Kidney epithelial cell (primary cell): Measurements from ENCODE around the gene JUND. TPM values are rescaled to one million over a fixed set of nuclear protein-coding genes. Genes with fewer than 3 reads are reported as not detected.

Experiments used
- DNase-seq: peaks from one replicate; pipeline ENCODE4 v3.0.0-alpha.2; 2010; ENCODE audit warnings: low read depth
- H3K27me3 ChIP-seq: 2 replicates; pipeline ENCODE4 v1.6.0; 2011; ENCODE audit warnings: low read length; ENCODE audit not compliant: control insufficient read depth, insufficient read depth
- H3K36me3 ChIP-seq: 2 replicates; pipeline ENCODE4 v1.5.1; 2011; ENCODE audit warnings: low read length; ENCODE audit not compliant: control insufficient read depth, insufficient read depth
- H3K4me3 ChIP-seq: 2 replicates; pipeline ENCODE4 v1.5.1; 2011; ENCODE audit warnings: low read depth, mild to moderate bottlenecking, control low read depth, low read length
- total RNA-seq: library from RNA; depleted of rRNA; stranded (reverse); fragments of >200 nt; gene quantifications from 2 replicates; pipeline ENCODE4 v1.2.3, GENCODE V29; 2015
- TF ChIP-seq, protein P1 (sequence below): IDR thresholded peaks from 2 replicates; pipeline ENCODE4 v1.5.1; 2011; ENCODE audit warnings: mild to moderate bottlenecking, moderate library complexity, low read length, control low read depth, inconsistent platforms; ENCODE audit not compliant: insufficient read depth, poor library complexity, severe bottlenecking

Gene JUND
- total RNA-seq, 1 donor from 2014 or later: 262 TPM

DNA sequence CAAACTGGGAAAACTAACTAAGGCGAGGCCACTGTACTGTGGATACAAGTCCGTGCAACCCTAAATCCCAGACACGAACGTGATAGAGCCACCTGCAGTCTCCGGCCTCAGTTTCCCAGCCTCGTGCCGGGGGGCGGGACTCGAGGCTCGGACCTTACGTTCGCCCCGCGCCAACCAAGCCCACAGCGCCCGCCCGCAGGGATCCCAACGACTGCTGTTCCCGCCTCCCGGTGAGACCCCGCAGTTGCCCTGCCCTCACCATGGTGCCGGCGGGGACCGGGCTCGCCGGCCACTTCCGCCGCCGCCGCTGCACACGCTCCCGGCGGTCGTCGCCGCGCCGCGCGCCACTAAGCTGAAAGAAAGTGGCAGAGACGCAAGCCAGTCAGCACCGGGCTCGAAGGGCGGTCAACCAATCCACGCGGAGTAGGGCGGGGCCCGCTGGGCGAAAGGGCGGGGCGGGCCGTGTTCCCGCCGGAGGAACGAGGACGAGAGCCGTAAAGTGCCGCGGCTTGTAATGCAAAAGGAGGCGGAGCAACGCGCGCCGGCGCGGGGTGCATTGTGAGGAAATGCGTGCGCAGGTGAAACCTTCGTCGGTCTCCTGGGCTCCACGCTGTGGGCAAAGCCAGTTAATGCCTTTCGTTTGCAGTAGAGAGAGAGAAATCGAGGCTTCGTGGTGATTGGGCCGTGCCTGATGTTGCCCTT, 41.5 kb upstream of the JUND start, which contains the start of gene LSM4:
TSS of gene LSM4 (minus strand) at position 318 of the 702 bp plus-strand sequence. CDS start at position 262, 56 bp downstream.
- DNase-seq: peak; percentile 72
- Histone ChIP-seq H3K36me3 (peaks cover 1% of the 10 kb centered on the region), H3K4me3 (peak within 1 kb of the TSS; percentile 65), H3K27me3 (no peaks in the 10 kb centered on the region)
- TF ChIP-seq, protein P1, sequence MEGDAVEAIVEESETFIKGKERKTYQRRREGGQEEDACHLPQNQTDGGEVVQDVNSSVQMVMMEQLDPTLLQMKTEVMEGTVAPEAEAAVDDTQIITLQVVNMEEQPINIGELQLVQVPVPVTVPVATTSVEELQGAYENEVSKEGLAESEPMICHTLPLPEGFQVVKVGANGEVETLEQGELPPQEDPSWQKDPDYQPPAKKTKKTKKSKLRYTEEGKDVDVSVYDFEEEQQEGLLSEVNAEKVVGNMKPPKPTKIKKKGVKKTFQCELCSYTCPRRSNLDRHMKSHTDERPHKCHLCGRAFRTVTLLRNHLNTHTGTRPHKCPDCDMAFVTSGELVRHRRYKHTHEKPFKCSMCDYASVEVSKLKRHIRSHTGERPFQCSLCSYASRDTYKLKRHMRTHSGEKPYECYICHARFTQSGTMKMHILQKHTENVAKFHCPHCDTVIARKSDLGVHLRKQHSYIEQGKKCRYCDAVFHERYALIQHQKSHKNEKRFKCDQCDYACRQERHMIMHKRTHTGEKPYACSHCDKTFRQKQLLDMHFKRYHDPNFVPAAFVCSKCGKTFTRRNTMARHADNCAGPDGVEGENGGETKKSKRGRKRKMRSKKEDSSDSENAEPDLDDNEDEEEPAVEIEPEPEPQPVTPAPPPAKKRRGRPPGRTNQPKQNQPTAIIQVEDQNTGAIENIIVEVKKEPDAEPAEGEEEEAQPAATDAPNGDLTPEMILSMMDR: peak; percentile 36

DNA sequence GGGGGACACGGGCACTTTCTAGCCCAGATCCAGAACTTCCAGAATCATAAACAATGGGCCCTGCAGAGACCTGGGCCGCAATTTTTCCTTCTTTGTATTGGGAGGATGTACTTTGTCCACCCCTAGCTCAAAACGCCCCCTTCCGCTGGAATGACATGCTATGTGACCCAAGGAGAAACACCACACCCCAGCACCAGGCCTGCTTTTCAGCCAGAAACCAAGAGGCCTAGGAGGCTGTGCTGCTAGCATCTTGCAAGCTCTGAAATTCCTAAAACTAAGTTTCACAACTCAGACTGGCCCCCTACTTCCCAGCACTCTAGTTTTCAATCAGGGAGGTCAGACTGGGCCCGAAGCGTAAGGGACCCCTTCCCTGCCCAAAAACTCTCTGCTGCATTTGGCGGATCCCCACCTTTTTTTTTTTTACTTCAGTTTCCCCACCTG, 40.9 kb upstream of the JUND start:
- Histone ChIP-seq H3K27me3 (no peaks in the 10 kb centered on the region), H3K4me3 (peak overlapping the region; percentile 65), H3K36me3 (peaks cover 1% of the 10 kb centered on the region)
- TF ChIP-seq, protein P1: peak; percentile 33
- no peak for DNase-seq

DNA sequence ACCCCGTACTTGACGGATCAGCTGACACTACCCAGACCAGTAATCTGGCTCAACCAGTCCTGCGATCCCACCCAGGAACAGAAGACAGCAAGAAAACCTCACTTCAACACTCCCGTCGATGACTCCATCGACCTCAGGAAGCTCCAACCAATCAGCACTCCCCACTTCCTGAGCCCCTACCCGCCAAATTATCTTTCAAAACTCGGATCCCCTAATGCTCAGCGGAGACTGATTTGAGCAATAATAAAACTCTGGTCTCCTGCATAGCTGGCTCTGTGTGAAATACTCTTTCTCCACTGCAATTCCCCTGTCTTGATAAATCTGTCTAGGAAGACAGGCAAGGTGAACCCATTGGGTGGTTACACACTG, 40.3 kb upstream of the JUND start:
- Histone ChIP-seq H3K36me3 (peaks cover 1% of the 10 kb centered on the region), H3K4me3 (peak overlapping the region; percentile 65), H3K27me3 (no peaks in the 10 kb centered on the region)
- DNase-seq: no peak
- TF ChIP-seq, protein P1: no peak

DNA sequence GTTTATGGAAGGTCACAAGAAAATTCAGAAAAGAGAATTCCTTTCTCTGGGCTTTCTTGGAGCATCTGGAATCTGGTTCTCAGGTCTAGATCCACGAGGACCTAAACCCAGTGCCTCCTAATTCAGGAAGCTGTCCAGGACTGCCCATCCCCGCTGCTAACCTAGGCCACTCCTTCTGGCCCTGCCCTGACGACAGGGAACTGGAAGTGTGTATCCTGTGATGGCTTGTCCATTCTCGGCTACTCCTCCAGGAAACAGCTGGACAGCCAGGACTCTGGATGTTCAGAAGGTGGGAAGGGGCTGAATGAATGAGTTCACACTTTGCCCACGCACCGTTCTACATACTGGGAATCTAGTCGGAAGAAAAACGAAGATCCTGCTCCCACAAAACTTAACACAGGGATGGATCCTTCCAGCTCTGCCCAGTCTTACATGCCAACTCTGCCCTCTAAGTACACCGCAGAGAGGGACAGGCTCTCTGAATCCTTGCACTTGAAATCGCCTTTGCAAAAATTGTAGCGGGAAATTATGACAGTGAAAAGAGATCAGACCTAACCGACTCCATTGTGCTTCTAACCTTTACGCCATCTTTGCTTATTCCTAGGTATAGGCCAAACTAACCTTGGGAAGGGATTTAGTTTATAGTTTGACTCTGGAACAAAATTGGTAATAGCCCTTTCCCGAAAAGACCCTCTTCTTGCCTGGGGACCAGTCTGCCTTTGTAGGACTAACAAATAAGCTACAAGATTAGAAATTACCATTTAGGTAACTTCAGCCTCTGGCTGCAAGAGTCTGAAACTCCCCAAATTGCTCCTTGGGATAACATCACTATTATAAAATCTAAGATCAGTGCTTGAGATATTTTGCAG, 39.7 kb upstream of the JUND start:
- DNase-seq: no peak
- Histone ChIP-seq H3K4me3 (no peak overlapping the region), H3K27me3 (no peaks in the 10 kb centered on the region), H3K36me3 (peaks cover 1% of the 10 kb centered on the region)
- TF ChIP-seq, protein P1: no peak

DNA sequence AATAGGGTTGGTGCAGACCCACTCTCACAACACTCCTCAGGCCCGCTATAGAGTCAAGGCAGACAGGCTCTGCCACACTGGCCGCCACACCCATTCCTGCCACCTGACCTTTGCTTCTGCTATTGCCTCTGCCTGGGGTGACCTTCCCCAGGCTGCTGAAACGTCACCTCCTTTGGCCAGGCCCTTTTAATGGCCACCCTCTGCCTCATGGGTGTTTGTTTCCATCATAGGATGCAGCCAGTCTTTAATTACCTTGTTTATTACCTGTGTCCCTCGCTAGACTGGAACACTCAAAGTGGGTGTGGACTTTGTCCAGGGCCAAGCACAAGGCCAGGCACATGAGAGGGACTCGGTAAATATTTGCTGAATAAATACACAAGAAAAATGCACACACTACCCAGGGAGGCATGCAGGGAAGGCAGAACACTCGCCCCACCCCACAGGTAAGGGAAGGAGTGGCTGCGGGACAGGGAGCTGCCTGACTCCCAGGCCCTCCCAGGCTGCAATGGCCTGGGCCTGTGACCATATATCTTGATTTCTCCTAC, 38.2 kb upstream of the JUND start:
- TF ChIP-seq, protein P1: no peak
- H3K27me3 ChIP-seq: no peaks in the 10 kb centered on the region
- DNase-seq: no peak
- no peak overlapping the region for H3K4me3 ChIP-seq
- peaks cover 1% of the 10 kb centered on the region for H3K36me3 ChIP-seq
